Effector memory CD8-positive, alpha-beta T cell (primary cell): ENCODE data around the gene ABCA6.

Source experiments
- ATAC-seq: fragments of 150-1000 bp; cut with Tn5 transposase; replicated peaks from 2 replicates; pipeline ENCODE4 v1.10.0; 2021; ENCODE audit warnings: mild to moderate bottlenecking, moderate library complexity
- DNase-seq, 3 experiments: peaks; one replicate each; pipeline ENCODE4 v3.0.0; 2021
- H3K27ac Mint-ChIP-seq, 2 donors: one replicate each; pipeline ENCODE4 v1.8.0; 2022; ENCODE audit warnings: mild to moderate bottlenecking in 2 of 2, mixed read lengths in 2 of 2, moderate library complexity in 2 of 2
- H3K27me3 Mint-ChIP-seq, 2 donors: one replicate each; pipeline ENCODE4 v1.8.0; 2022; ENCODE audit warnings: mixed read lengths in 2 of 2
- H3K36me3 Mint-ChIP-seq: one replicate; pipeline ENCODE4 v1.8.0; 2022; ENCODE audit warnings: mild to moderate bottlenecking, moderate library complexity, mixed read lengths; ENCODE audit not compliant: insufficient read depth
- H3K4me1 Mint-ChIP-seq, 2 donors: one replicate each; pipeline ENCODE4 v1.8.0; 2022; ENCODE audit warnings: low read depth in 2 of 2, mixed read lengths in 2 of 2
- H3K4me3 Mint-ChIP-seq, 2 donors: one replicate each; pipeline ENCODE4 v1.8.0; 2022; ENCODE audit warnings: mild to moderate bottlenecking in 2 of 2, mixed read lengths in 2 of 2, moderate library complexity in 2 of 2
- H3K9me3 Mint-ChIP-seq, 2 donors: one replicate each; pipeline ENCODE4 v1.8.0; 2022; ENCODE audit warnings: mixed read lengths in 2 of 2

Gene ABCA6

DNA sequence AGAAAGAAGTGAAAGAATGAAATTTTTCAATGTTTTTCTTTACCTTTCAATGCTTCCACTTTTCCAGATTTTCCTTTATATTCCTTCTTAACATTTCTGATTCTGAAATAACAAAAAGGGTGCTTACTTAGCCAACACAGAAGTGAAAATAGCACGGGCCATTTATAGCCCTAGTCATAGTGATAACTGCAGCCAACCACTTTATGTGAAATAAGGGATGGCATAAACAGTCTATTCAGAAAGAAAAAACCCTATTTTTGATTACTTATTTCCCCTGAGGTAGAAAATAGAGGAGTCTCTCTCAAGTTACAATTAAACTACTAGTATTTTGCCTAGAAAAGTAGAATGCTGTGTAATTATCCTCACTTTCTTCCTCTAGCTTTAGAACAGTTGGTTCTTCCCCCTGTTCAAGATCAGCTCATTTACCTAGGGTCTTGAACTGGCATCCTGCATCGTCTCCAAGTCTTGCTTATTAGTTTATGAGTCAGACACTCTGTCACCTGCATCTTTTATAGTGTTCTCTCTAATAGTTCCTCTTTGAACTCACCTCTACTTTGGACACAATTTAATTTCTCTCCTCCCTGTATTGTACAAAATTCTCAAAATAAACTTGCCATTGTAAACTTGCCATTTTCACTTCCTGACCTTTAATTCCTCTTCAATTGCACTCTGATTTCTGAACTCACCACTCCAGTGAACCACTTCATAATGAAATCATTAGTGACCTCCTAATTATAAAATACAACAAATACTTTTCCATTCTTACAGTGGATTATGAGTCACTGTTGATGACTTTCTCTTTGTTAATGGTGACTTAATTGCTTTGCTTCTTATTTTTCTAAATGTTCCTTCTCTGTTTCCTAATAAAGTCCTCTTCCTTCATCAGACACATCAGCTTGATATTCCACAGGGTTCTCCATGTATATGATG lies 23.6 kb downstream of the ABCA6 start:
- ATAC-seq (no peak), DNase-seq (no peak)
- H3K36me3 Mint-ChIP-seq, result peaks cover 2% of the 10 kb centered on the region

GRCh38 chr17:69111794-69112193 lies 29.9 kb downstream of the ABCA6 start:
- no peak overlapping the region for H3K27ac Mint-ChIP-seq
- no peak for ATAC-seq
- H3K4me3 Mint-ChIP-seq, result no peak overlapping the region
- no peaks in the 10 kb centered on the region for H3K4me1 Mint-ChIP-seq
- DNase-seq, result no peak
- H3K27me3 Mint-ChIP-seq, result no peaks in the 10 kb centered on the region
- H3K36me3 Mint-ChIP-seq, result peaks cover 3% of the 10 kb centered on the region
- no peaks in the 10 kb centered on the region for H3K9me3 Mint-ChIP-seq

More for the DNA sequence above, 23.6 kb downstream of the ABCA6 start:
- H3K27me3 Mint-ChIP-seq, result peaks cover 0 to 14% of the 10 kb centered on the region in 2 donors
- no peak overlapping the region for H3K4me3 Mint-ChIP-seq
- no peaks in the 10 kb centered on the region for H3K9me3 Mint-ChIP-seq
- H3K4me1 Mint-ChIP-seq, result no peaks in the 10 kb centered on the region
- H3K27ac Mint-ChIP-seq, result no peak overlapping the region

- ATAC-seq, result no peak
- Mint-ChIP-seq H3K36me3 (no peaks in the 10 kb centered on the region), H3K27me3 (peaks cover 0 to 4% of the 10 kb centered on the region in 2 donors), H3K9me3 (no peaks in the 10 kb centered on the region), H3K4me1 (no peaks in the 10 kb centered on the region), H3K27ac (no peak overlapping the region), H3K4me3 (no peak overlapping the region)
- DNase-seq, result no peak
Observed at GRCh38 chr17:69105907-69106730, 35.6 kb downstream of the ABCA6 start.

DNA sequence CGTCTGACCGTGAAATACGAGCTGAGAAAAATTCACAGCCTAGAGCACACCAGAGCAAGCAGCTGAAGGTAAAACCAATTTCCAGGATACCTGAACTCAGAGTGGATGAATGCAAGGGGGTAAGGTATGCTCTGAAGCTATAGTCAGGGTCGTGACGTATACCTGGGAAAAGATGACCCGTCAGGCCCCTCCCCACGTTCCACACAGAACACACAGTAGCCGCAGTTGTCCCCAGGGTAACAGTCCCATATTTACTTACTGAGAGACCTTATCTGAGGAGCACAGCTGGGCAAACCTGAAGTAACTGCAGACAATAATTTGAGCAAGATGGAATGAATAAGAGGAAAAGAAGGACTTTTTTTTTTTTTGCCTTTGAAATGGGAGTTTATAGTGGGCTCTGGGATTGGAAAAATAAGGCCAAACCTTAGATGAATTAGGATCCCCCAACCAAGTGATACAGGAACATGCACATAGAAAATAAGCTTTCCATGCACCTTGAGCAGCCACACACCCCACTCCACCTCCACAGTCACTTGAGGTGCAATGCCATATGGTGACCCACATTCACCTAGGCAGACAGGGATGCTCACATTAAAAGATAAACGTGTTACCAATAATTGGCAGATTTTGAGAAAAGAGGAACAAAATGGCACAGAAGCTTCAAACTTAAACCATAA lies 38.0 kb downstream of the ABCA6 start:
- ATAC-seq, result no peak
- no peak overlapping the region for H3K4me3 Mint-ChIP-seq
- H3K27me3 Mint-ChIP-seq, result peaks cover 0 to 4% of the 10 kb centered on the region in 2 donors
- H3K4me1 Mint-ChIP-seq, result no peaks in the 10 kb centered on the region
- H3K9me3 Mint-ChIP-seq, result no peaks in the 10 kb centered on the region
- no peak overlapping the region for H3K27ac Mint-ChIP-seq
- no peaks in the 10 kb centered on the region for H3K36me3 Mint-ChIP-seq
- DNase-seq, result no peak

GRCh38 chr17:69098625-69099024 lies 43.1 kb downstream of the ABCA6 start:
- Mint-ChIP-seq H3K27ac (no peak overlapping the region), H3K9me3 (no peaks in the 10 kb centered on the region), H3K4me3 (no peak overlapping the region), H3K4me1 (no peaks in the 10 kb centered on the region), H3K27me3 (peaks cover 0 to 4% of the 10 kb centered on the region in 2 donors), H3K36me3 (no peaks in the 10 kb centered on the region)
- no peak for ATAC-seq
- DNase-seq, result no peak

DNA sequence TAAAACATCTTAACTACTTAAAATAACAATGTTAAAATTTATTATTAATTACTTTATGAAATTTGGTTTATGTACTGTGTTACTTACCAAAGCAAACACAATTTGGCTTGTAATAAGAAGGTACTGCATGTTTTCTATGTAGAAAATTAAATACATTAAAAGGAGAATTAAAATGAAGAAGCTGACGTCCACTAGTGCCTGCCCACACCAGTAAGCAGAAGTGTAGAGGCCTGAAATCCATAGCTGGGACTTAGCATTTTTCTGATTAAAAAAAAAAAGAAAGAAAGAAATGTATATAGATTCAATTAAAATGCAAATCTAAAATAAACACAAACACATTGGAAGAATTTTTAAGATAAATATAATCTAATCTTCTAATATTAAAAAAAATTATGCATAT lies 45.2 kb downstream of the ABCA6 start:
- no peaks in the 10 kb centered on the region for H3K36me3 Mint-ChIP-seq
- no peaks in the 10 kb centered on the region for H3K4me1 Mint-ChIP-seq
- peaks cover 0 to 12% of the 10 kb centered on the region in 2 donors for H3K27me3 Mint-ChIP-seq
- H3K9me3 Mint-ChIP-seq, result no peaks in the 10 kb centered on the region
- H3K4me3 Mint-ChIP-seq, result no peak overlapping the region
- ATAC-seq (no peak), DNase-seq (no peak)
- H3K27ac Mint-ChIP-seq, result no peak overlapping the region

GRCh38 chr17:69093995-69094394 lies 47.7 kb downstream of the ABCA6 start:
- H3K27me3 Mint-ChIP-seq, result peaks cover 0 to 17% of the 10 kb centered on the region in 2 donors
- H3K4me1 Mint-ChIP-seq, result no peaks in the 10 kb centered on the region
- ATAC-seq (no peak), DNase-seq (no peak)
- no peak overlapping the region for H3K27ac Mint-ChIP-seq
- H3K4me3 Mint-ChIP-seq, result no peak overlapping the region
- H3K9me3 Mint-ChIP-seq, result no peaks in the 10 kb centered on the region
- no peaks in the 10 kb centered on the region for H3K36me3 Mint-ChIP-seq

GRCh38 chr17:69093279-69093789 lies 48.4 kb downstream of the ABCA6 start:
- ATAC-seq, result no peak
- DNase-seq, result no peak
- no peaks in the 10 kb centered on the region for H3K36me3 Mint-ChIP-seq
- H3K4me3 Mint-ChIP-seq, result no peak overlapping the region
- peaks cover 0 to 23% of the 10 kb centered on the region in 2 donors for H3K27me3 Mint-ChIP-seq
- no peak overlapping the region for H3K27ac Mint-ChIP-seq
- H3K9me3 Mint-ChIP-seq, result no peaks in the 10 kb centered on the region
- no peaks in the 10 kb centered on the region for H3K4me1 Mint-ChIP-seq

GRCh38 chr17:69090365-69090764 lies 51.3 kb downstream of the ABCA6 start:
- Mint-ChIP-seq H3K4me3 (no peak overlapping the region), H3K27ac (no peak overlapping the region), H3K4me1 (no peaks in the 10 kb centered on the region), H3K36me3 (no peaks in the 10 kb centered on the region), H3K27me3 (peaks cover 0 to 32% of the 10 kb centered on the region in 2 donors), H3K9me3 (no peaks in the 10 kb centered on the region)
- DNase-seq, result no peak
- ATAC-seq, result no peak

DNA sequence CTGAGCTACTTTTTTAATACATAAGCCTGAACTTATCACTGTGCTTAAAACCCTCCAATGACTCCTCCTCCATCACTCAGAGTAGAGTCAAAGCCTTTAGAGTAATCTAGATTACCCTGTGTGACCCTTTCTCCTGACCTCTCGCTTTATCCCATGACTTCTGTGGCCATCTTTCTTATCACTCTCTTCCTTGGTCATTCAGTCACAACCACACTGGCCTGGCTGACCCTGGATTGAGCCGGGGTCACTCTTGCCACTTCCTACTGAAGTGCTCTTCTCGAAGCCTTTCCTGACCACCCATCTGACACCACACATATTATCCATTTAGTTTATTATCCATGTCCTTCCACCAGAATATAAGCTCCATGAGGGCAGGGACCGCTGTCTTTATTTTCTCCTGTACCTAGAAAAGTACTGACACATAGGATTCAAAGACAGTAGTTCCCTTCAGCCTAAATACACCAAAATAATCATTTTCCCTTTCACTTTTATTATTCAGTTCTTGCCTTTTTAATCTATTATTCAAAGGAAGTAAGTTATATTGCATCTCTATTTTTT lies 53.0 kb downstream of the ABCA6 start:
- Mint-ChIP-seq H3K9me3 (no peaks in the 10 kb centered on the region), H3K36me3 (no peaks in the 10 kb centered on the region), H3K4me1 (no peaks in the 10 kb centered on the region), H3K4me3 (no peak overlapping the region), H3K27me3 (peaks cover 0 to 32% of the 10 kb centered on the region in 2 donors), H3K27ac (no peak overlapping the region)
- ATAC-seq, result no peak
- DNase-seq, result no peak

GRCh38 chr17:69086641-69087040 lies 55.1 kb downstream of the ABCA6 start:
- DNase-seq (no peak), ATAC-seq (no peak)
- Mint-ChIP-seq H3K27ac (no peak overlapping the region), H3K27me3 (peaks cover 0 to 20% of the 10 kb centered on the region in 2 donors), H3K4me1 (no peaks in the 10 kb centered on the region), H3K4me3 (no peak overlapping the region), H3K36me3 (no peaks in the 10 kb centered on the region), H3K9me3 (no peaks in the 10 kb centered on the region)

- no peak for DNase-seq
- peaks cover 6 to 15% of the 10 kb centered on the region in 2 donors for H3K27me3 Mint-ChIP-seq
- no peaks in the 10 kb centered on the region for H3K36me3 Mint-ChIP-seq
- no peak overlapping the region for H3K4me3 Mint-ChIP-seq
- no peaks in the 10 kb centered on the region for H3K9me3 Mint-ChIP-seq
- H3K4me1 Mint-ChIP-seq, result no peaks in the 10 kb centered on the region
- no peak overlapping the region for H3K27ac Mint-ChIP-seq
- no peak for ATAC-seq
Observed at GRCh38 chr17:69084911-69085310, 56.8 kb downstream of the ABCA6 start.

DNA sequence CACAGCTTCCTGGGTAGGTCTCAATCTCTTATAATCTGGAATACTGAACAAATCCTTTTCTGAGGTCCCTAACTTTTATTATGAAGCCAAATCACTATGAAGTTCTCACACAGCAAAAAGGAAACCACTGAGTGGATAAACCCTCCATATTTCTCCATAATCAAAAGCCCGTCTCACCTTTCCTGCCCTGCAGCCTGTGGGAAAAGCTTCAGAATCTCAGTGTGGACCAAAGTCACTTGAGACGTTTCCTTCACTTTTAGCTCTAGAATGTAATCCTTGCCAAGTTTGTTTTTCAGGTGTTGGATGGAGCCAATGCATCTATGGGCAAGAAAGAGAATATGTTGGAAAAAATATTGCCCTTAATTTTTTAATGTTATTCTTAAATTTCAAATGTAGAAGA lies 59.0 kb downstream of the ABCA6 start:
- Mint-ChIP-seq H3K27me3 (peaks cover 7 to 8% of the 10 kb centered on the region in 2 donors), H3K4me1 (no peaks in the 10 kb centered on the region), H3K27ac (no peak overlapping the region), H3K4me3 (no peak overlapping the region), H3K9me3 (no peaks in the 10 kb centered on the region), H3K36me3 (no peaks in the 10 kb centered on the region)
- DNase-seq, result no peak
- no peak for ATAC-seq
